ENCODE measurements around the gene ANTXRL. TPM values are rescaled to one million over a fixed set of nuclear protein-coding genes. Genes with fewer than 3 reads are reported as not detected.

ANTXRL gene
- total and polyA plus RNA-seq, 2 donors, result 0.39 to 0.57 TPM

GRCh38 chr10:46317889-46318288, 31.1 kb downstream of the ANTXRL start:
- DNase-seq (ENCODE audit: low read depth in 6 of 9, low spot score in 9 of 9), result no peak
- Histone ChIP-seq H3K27me3 (ENCODE audit: control insufficient read depth in 2 of 2, insufficient read depth in 1 of 2, low read length in 1 of 2) (no peaks in the 10 kb centered on the region), H3K27ac (ENCODE audit: low read depth in 1 of 2, low read length in 1 of 2) (no peak overlapping the region), H3K4me3 (ENCODE audit: low read length in 2 of 2) (no peak overlapping the region), H3K4me1 (ENCODE audit: control insufficient read depth in 2 of 2, insufficient read depth in 2 of 2, low read length in 2 of 2) (peaks cover 0 to under 1% of the 10 kb centered on the region in 2 donors), H3K9me3 (ENCODE audit: control insufficient read depth in 2 of 2, insufficient read depth in 1 of 2, low read length in 1 of 2) (no peaks in the 10 kb centered on the region), H3K36me3 (ENCODE audit: control insufficient read depth in 2 of 2, insufficient read depth in 2 of 2, low read length in 1 of 2) (no peaks in the 10 kb centered on the region)
- 98% methylated on average over 2 of the region's 2 CpGs for WGBS

GRCh38 chr10:46318799-46319198, 32.0 kb downstream of the ANTXRL start:
- DNase-seq (ENCODE audit: low read depth in 6 of 9, low spot score in 9 of 9), result no peak
- 94% methylated on average over 4 of the region's 4 CpGs for WGBS
- H3K27ac ChIP-seq (ENCODE audit: low read depth in 1 of 2, low read length in 1 of 2), result no peak overlapping the region

GRCh38 chr10:46319389-46319788, 32.6 kb downstream of the ANTXRL start:
- no peak overlapping the region for H3K4me3 ChIP-seq (ENCODE audit: low read length in 2 of 2)
- H3K27me3 ChIP-seq (ENCODE audit: control insufficient read depth in 2 of 2, insufficient read depth in 1 of 2, low read length in 1 of 2), result no peaks in the 10 kb centered on the region
- H3K9me3 ChIP-seq (ENCODE audit: control insufficient read depth in 2 of 2, insufficient read depth in 1 of 2, low read length in 1 of 2), result no peaks in the 10 kb centered on the region
- DNase-seq (ENCODE audit: low read depth in 6 of 9, low spot score in 9 of 9), result no peak
- H3K27ac ChIP-seq (ENCODE audit: low read depth in 1 of 2, low read length in 1 of 2), result no peak overlapping the region
- WGBS, result 97% methylated on average over 3 of the region's 3 CpGs
- no peaks in the 10 kb centered on the region for H3K4me1 ChIP-seq (ENCODE audit: control insufficient read depth in 2 of 2, insufficient read depth in 2 of 2, low read length in 2 of 2)
- H3K36me3 ChIP-seq (ENCODE audit: control insufficient read depth in 2 of 2, insufficient read depth in 2 of 2, low read length in 1 of 2), result no peaks in the 10 kb centered on the region

More at GRCh38 chr10:46318799-46319198, 32.0 kb downstream of the ANTXRL start:
- Histone ChIP-seq H3K27me3 (ENCODE audit: control insufficient read depth in 2 of 2, insufficient read depth in 1 of 2, low read length in 1 of 2) (no peaks in the 10 kb centered on the region), H3K4me1 (ENCODE audit: control insufficient read depth in 2 of 2, insufficient read depth in 2 of 2, low read length in 2 of 2) (no peaks in the 10 kb centered on the region), H3K9me3 (ENCODE audit: control insufficient read depth in 2 of 2, insufficient read depth in 1 of 2, low read length in 1 of 2) (no peaks in the 10 kb centered on the region), H3K4me3 (ENCODE audit: low read length in 2 of 2) (no peak overlapping the region), H3K36me3 (ENCODE audit: control insufficient read depth in 2 of 2, insufficient read depth in 2 of 2, low read length in 1 of 2) (no peaks in the 10 kb centered on the region)

GRCh38 chr10:46321770-46322169, 35.0 kb downstream of the ANTXRL start:
- Histone ChIP-seq H3K4me1 (ENCODE audit: control insufficient read depth in 2 of 2, insufficient read depth in 2 of 2, low read length in 2 of 2) (no peaks in the 10 kb centered on the region), H3K36me3 (ENCODE audit: control insufficient read depth in 2 of 2, insufficient read depth in 2 of 2, low read length in 1 of 2) (no peaks in the 10 kb centered on the region), H3K9me3 (ENCODE audit: control insufficient read depth in 2 of 2, insufficient read depth in 1 of 2, low read length in 1 of 2) (no peaks in the 10 kb centered on the region), H3K27me3 (ENCODE audit: control insufficient read depth in 2 of 2, insufficient read depth in 1 of 2, low read length in 1 of 2) (no peaks in the 10 kb centered on the region), H3K4me3 (ENCODE audit: low read length in 2 of 2) (no peak overlapping the region), H3K27ac (ENCODE audit: low read depth in 1 of 2, low read length in 1 of 2) (no peak overlapping the region)
- DNase-seq (ENCODE audit: low read depth in 6 of 9, low spot score in 9 of 9), result no peak
- WGBS, result 98% methylated on average over 4 of the region's 4 CpGs

- DNase-seq (ENCODE audit: low read depth in 6 of 9, low spot score in 9 of 9), result no peak
- H3K27me3 ChIP-seq (ENCODE audit: control insufficient read depth in 2 of 2, insufficient read depth in 1 of 2, low read length in 1 of 2), result no peaks in the 10 kb centered on the region
- H3K4me3 ChIP-seq (ENCODE audit: low read length in 2 of 2), result no peak overlapping the region
- no peaks in the 10 kb centered on the region for H3K9me3 ChIP-seq (ENCODE audit: control insufficient read depth in 2 of 2, insufficient read depth in 1 of 2, low read length in 1 of 2)
- WGBS, result 95% methylated on average over 4 of the region's 4 CpGs
- H3K4me1 ChIP-seq (ENCODE audit: control insufficient read depth in 2 of 2, insufficient read depth in 2 of 2, low read length in 2 of 2), result peaks cover 0 to 1% of the 10 kb centered on the region in 2 donors
- H3K36me3 ChIP-seq (ENCODE audit: control insufficient read depth in 2 of 2, insufficient read depth in 2 of 2, low read length in 1 of 2), result no peaks in the 10 kb centered on the region
- no peak overlapping the region for H3K27ac ChIP-seq (ENCODE audit: low read depth in 1 of 2, low read length in 1 of 2)
Measured at GRCh38 chr10:46323176-46323575, 36.4 kb downstream of the ANTXRL start.

- Histone ChIP-seq H3K9me3 (ENCODE audit: control insufficient read depth in 2 of 2, insufficient read depth in 1 of 2, low read length in 1 of 2) (no peaks in the 10 kb centered on the region), H3K4me3 (ENCODE audit: low read length in 2 of 2) (no peak overlapping the region), H3K36me3 (ENCODE audit: control insufficient read depth in 2 of 2, insufficient read depth in 2 of 2, low read length in 1 of 2) (no peaks in the 10 kb centered on the region), H3K4me1 (ENCODE audit: control insufficient read depth in 2 of 2, insufficient read depth in 2 of 2, low read length in 2 of 2) (peaks cover 4 to 18% of the 10 kb centered on the region in 2 donors), H3K27ac (ENCODE audit: low read depth in 1 of 2, low read length in 1 of 2) (no peak overlapping the region), H3K27me3 (ENCODE audit: control insufficient read depth in 2 of 2, insufficient read depth in 1 of 2, low read length in 1 of 2) (no peaks in the 10 kb centered on the region)
- WGBS, result 98% methylated on average over 1 of the region's 1 CpG
- no peak for DNase-seq (ENCODE audit: low read depth in 6 of 9, low spot score in 9 of 9)
Measured at GRCh38 chr10:46325021-46325420, 38.2 kb downstream of the ANTXRL start.

GRCh38 chr10:46326066-46326465, 39.3 kb downstream of the ANTXRL start:
- peaks cover 4 to 18% of the 10 kb centered on the region in 2 donors for H3K4me1 ChIP-seq (ENCODE audit: control insufficient read depth in 2 of 2, insufficient read depth in 2 of 2, low read length in 2 of 2)
- WGBS, result 63% methylated on average over 1 of the region's 1 CpG
- H3K4me3 ChIP-seq (ENCODE audit: low read length in 2 of 2), result no peak overlapping the region
- H3K9me3 ChIP-seq (ENCODE audit: control insufficient read depth in 2 of 2, insufficient read depth in 1 of 2, low read length in 1 of 2), result no peaks in the 10 kb centered on the region
- no peak overlapping the region for H3K27ac ChIP-seq (ENCODE audit: low read depth in 1 of 2, low read length in 1 of 2)
- no peak for DNase-seq (ENCODE audit: low read depth in 6 of 9, low spot score in 9 of 9)
- H3K36me3 ChIP-seq (ENCODE audit: control insufficient read depth in 2 of 2, insufficient read depth in 2 of 2, low read length in 1 of 2), result no peaks in the 10 kb centered on the region
- no peaks in the 10 kb centered on the region for H3K27me3 ChIP-seq (ENCODE audit: control insufficient read depth in 2 of 2, insufficient read depth in 1 of 2, low read length in 1 of 2)

GRCh38 chr10:46326971-46327370, 40.2 kb downstream of the ANTXRL start:
- WGBS, result 95% methylated on average over 4 of the region's 4 CpGs
- H3K9me3 ChIP-seq (ENCODE audit: control insufficient read depth in 2 of 2, insufficient read depth in 1 of 2, low read length in 1 of 2), result no peaks in the 10 kb centered on the region
- no peaks in the 10 kb centered on the region for H3K36me3 ChIP-seq (ENCODE audit: control insufficient read depth in 2 of 2, insufficient read depth in 2 of 2, low read length in 1 of 2)
- no peaks in the 10 kb centered on the region for H3K27me3 ChIP-seq (ENCODE audit: control insufficient read depth in 2 of 2, insufficient read depth in 1 of 2, low read length in 1 of 2)
- no peak for DNase-seq (ENCODE audit: low read depth in 6 of 9, low spot score in 9 of 9)
- H3K4me3 ChIP-seq (ENCODE audit: low read length in 2 of 2), result no peak overlapping the region
- H3K27ac ChIP-seq (ENCODE audit: low read depth in 1 of 2, low read length in 1 of 2), result no peak overlapping the region
- peaks cover 4 to 18% of the 10 kb centered on the region in 2 donors for H3K4me1 ChIP-seq (ENCODE audit: control insufficient read depth in 2 of 2, insufficient read depth in 2 of 2, low read length in 2 of 2)

- Histone ChIP-seq H3K4me3 (ENCODE audit: low read length in 2 of 2) (no peak overlapping the region), H3K27ac (ENCODE audit: low read depth in 1 of 2, low read length in 1 of 2) (no peak overlapping the region), H3K9me3 (ENCODE audit: control insufficient read depth in 2 of 2, insufficient read depth in 1 of 2, low read length in 1 of 2) (no peaks in the 10 kb centered on the region), H3K27me3 (ENCODE audit: control insufficient read depth in 2 of 2, insufficient read depth in 1 of 2, low read length in 1 of 2) (no peaks in the 10 kb centered on the region), H3K4me1 (ENCODE audit: control insufficient read depth in 2 of 2, insufficient read depth in 2 of 2, low read length in 2 of 2) (peaks cover 4 to 18% of the 10 kb centered on the region in 2 donors), H3K36me3 (ENCODE audit: control insufficient read depth in 2 of 2, insufficient read depth in 2 of 2, low read length in 1 of 2) (no peaks in the 10 kb centered on the region)
- 92% methylated on average over 5 of the region's 5 CpGs for WGBS
- DNase-seq (ENCODE audit: low read depth in 6 of 9, low spot score in 9 of 9), result no peak
Measured at GRCh38 chr10:46327685-46328084, 40.9 kb downstream of the ANTXRL start.
